ENCODE results near the gene PERCC1.
A peak's percentile ranks its signal among the peaks of the same experiment; 100 is the strongest.

PERCC1 gene

GRCh38 chr16:1430759-1431496 lies at the start of gene PERCC1:
PERCC1 (plus strand) TSS chr16:1431078; CDS start chr16:1432594, 1,516 bp downstream.
- no peak for DNase-seq

GRCh38 chr16:1381612-1382406 lies 49.1 kb upstream of the PERCC1 start:
- no peak for DNase-seq

GRCh38 chr16:1383556-1383955 lies 47.3 kb upstream of the PERCC1 start:
- DNase-seq = no peak

DNA sequence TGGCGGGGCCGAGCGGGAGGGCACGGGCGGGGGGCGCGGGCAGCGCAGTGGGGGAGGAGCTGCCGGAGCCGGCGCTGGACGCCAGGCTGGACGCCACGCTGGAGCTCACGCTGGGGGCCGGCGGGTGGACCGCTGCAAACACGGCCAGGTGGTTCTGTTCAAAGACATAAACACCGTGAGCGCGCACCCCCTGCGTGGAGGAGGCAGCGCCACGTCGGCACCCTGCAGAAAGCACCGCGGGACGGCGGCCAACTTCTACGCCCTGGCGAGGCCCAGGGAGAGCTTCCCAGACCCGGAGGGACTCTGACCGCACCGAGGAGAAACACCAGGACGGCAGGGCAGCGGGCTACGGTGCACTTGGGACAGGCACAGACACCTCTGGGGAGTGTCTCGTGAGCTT lies 45.6 kb upstream of the PERCC1 start:
- no peak for DNase-seq

- DNase-seq = no peak
Observed at GRCh38 chr16:1387331-1387730, 43.5 kb upstream of the PERCC1 start.

DNA sequence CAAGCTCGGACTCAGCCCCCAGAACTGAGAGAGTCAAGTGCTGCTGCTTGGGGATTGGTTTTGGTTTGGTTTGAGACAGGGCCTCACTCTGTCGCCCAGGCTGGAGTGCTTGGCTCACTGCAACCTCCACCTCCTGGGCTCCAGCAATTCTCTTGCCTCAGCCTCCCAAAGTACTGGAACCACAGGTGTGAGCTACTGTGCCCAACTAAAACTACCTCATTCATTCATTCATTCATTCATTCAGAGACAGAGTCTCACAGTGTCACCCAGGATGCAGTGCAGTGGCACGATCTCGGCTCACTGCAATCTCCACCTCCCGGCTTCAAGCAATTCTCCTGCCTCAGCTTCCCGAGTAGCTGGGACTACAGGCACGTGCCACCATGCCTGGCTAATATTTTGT lies 41.1 kb upstream of the PERCC1 start:
- DNase-seq = no peak

DNA sequence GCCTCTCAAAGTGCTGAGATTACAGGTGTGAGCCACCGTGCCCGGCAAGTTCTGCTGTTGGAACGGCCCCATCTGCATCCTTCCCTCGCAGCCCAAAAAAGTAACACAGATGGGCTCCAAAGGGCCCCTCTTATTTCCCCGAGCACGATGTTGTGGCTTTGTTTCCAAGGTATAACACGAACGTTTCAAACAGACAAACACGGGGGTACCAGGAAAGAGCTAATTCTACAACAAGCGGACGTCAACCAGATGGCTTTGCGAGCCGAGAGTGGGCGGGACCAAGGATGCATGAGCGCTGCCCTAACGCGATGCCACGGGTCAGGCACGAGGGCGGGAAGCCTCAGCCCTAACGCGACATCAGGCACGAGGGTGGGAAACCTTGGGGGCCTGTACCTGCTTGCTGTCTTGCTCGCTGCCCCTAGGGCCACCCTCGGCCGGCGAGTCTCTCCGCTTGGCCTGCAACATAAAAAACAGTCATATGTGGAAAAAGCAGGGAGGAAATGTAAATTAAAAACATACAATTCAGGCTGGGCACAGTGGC lies 40.6 kb upstream of the PERCC1 start:
- no peak for DNase-seq

- no peak for DNase-seq
Observed at GRCh38 chr16:1392826-1393225, 38.1 kb upstream of the PERCC1 start.

DNA sequence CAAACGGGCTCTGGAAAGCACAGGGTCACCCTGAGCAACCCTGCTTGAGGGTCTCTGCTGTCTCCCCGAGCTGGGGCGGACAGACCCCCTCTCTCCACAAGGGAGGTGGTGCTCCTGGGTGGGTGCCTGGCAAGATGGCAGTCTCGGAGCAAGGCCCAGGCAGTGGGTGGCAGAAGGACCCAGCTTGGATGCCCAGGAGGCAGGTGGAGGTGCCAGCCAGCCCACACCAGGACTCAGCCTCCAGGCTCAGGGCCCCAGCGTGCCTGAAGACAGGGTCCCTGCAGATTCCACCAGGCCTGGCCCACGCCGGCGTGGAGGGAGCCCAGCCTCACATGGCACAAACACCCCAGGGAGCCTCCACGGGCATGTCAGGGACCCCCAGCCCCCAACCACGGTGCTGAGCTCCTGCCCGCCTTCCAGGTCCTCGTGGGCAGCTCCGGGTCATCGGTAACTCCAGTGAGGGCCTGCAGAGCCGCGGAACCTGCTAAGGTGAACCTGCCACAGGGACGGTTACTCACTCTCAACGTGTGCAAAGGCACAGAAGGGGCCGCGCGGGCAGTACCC lies 37.2 kb upstream of the PERCC1 start:
- DNase-seq = no peak

DNA sequence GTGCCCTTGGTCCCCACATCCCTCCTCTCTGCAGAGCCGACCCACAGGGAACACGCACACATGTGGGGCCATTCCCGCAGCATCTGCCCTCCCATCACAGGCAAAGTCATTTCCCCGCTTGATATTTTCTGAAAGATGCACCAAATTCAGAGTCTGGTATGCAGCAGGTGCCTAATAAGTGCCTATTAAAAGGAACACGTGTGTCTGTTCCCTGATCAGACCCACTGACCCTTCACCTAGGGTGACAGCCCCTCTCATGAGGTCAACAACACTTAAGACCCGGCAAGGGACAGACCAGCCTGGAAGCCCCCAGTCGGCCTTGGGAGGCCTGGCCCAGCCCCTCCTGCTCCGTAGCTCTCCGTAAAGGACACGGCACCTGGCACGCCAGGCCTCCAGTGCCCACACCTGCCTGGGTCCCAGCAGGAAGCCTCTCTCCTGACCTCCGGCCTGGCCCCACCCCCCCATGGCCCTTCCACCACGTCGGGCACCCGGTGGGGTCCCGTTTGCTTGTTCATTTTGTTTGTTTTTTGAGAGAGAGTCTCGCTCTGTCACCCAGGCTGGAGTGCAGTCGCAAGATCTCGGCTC lies 36.4 kb upstream of the PERCC1 start:
- DNase-seq = no peak

- DNase-seq = no peak
Observed at GRCh38 chr16:1395444-1396031, 35.3 kb upstream of the PERCC1 start.

- DNase-seq = no peak
Observed at GRCh38 chr16:1397779-1398178, 33.1 kb upstream of the PERCC1 start.

DNA sequence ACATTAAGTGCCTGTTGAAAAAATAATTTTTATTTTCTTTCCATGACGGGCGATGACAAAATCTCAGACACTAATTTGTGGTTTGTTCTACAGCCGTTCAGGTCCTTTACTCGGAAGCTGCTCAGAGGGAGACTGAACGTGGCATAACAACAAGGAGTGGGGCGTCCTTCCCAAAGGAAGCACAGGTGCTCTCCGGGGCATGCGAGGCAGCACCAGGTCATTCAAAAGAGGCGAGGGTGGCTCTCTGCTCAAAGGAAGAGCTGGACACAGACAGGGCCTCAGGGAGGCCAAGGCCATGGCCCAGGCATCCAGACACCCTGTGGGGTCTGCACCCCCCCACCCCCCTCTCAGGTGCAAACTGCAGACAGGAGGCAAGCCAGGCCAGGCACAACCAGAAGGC lies 32.5 kb upstream of the PERCC1 start:
- no peak for DNase-seq

DNA sequence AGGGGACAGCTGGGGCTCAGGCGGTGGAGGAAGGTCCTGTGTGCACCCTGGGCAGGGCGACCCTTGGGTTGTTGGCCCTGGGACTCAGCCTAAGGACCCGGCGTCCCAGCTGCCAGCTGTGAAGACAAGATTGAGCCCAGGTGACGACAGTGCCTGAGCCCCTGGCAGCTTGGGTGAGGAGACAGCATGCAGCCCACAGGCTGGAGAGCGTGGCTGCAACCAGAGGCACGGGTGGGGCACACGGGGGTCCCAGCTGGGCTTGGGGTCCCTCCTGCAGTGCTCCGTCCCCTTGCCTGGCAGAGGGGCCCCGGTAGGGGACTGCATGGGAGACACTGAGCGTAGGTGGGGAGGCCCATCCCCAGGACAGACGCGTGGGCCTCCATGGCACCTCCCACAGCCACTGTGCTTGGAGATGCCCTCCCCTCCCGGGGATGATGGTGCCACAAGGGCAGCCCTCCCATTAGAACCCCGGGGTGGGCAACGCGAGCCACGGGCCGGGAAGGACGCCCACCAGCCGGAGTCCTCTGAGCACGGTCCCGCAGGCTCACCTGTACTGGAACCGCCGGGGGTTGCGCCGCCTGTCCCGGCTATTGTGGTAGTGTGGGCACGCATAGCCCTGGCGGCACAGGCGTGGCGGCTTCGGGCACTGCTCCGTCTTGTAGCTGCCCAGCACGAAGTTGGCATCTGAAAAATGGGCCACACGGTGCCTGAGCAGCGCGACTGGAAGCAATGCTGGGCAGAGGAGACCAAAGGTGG lies 31.9 kb upstream of the PERCC1 start:
- DNase-seq = no peak

- DNase-seq = no peak
Observed at GRCh38 chr16:1401061-1401757, 29.7 kb upstream of the PERCC1 start.

GRCh38 chr16:1401758-1402154 lies 29.1 kb upstream of the PERCC1 start:
- DNase-seq = no peak

GRCh38 chr16:1403036-1403435 lies 27.8 kb upstream of the PERCC1 start:
- no peak for DNase-seq

DNA sequence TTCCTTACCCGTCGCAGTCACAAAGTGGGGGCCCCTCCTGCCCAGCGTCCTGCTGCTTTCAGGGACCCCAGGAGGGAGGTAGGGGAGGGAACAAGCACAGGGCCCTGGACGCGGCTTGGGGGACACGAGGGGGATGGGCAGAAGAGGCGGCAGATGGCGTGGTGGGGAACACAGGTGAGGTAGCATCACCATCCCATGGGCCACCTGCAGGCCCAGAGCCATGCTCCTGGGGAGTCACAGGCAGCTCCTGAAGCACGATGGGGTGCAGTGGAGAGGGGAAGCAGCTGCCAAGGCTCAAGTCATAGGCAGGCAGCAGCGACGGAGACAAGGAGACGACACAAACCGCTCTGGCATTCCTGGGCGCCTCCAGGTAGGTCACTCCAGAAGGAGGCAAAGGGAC lies 27.1 kb upstream of the PERCC1 start:
- no peak for DNase-seq

DNA sequence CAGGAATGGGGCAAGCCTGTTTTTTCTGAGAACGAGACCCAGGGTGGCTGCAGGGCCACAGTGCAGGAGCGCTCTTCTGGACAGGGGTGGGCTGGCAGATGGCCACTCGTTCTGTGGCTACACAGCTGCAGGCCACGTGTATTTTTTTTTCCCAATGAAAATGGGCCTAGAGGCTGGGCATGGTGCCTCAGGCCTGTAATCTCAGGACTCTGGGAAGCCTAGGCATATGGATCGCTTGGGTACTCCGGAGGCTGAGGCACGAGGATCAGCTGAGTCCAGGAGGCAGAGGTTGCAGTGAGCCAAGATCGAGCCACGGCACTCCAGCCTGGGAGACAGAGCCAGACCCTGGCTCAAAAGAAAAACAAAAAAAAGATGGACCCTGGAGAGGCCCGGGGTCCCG lies 23.1 kb upstream of the PERCC1 start:
- no peak for DNase-seq

GRCh38 chr16:1408171-1408837 lies 22.6 kb upstream of the PERCC1 start:
- peak; percentile 87 for DNase-seq

GRCh38 chr16:1412847-1413246 lies 18.0 kb upstream of the PERCC1 start:
- DNase-seq = no peak
